Esophagus squamous epithelium (tissue), 5 donors: ENCODE results near the gene ADAMTS14. TPM values are rescaled to one million over a fixed set of nuclear protein-coding genes. Genes with fewer than 3 reads are reported as not detected.

ENCODE experiments used
- DNase-seq: peaks from one replicate; lab custom pipeline; 2025; lab: John Stamatoyannopoulos, UW
- H3K27ac ChIP-seq, 4 donors: fragments of 200-600 bp; sonication (generic); one replicate each; pipeline ENCODE4 v1.5.1; 2016 to 2019; ENCODE audit warnings: mild to moderate bottlenecking in 1 of 4
- H3K27me3 ChIP-seq, 4 donors: fragments of 200-600 bp; sonication (generic); 1 replicate in 3 of 4; 2 replicates in 1 of 4; pipeline versions ENCODE4 v1.5.1 to v1.6.0; 2017 to 2021; ENCODE audit warnings: antibody characterized with exemption in 1 of 4
- H3K36me3 ChIP-seq, 3 donors: fragments of 200-600 bp; sonication (generic); one replicate each; pipeline ENCODE4 v1.5.1; 2016 to 2019
- H3K4me1 ChIP-seq, 3 donors: fragments of 200-600 bp; sonication (generic); one replicate each; pipeline ENCODE4 v1.5.1; 2017 to 2019
- H3K4me3 ChIP-seq, 4 donors: fragments of 200-600 bp; sonication (generic); 1 replicate in 3 of 4; 2 replicates in 1 of 4; pipeline ENCODE4 v1.5.1; 2016 to 2019; ENCODE audit warnings: mild to moderate bottlenecking in 2 of 4, moderate library complexity in 1 of 4
- H3K9me3 ChIP-seq, 3 donors: fragments of 200-600 bp; sonication (generic); one replicate each; pipeline ENCODE4 v1.5.1; 2016 to 2019
- POLR2A ChIP-seq, 4 donors: fragments of 450-650 bp; IDR thresholded peaks; one replicate each; pipeline ENCODE4 v1.6.1; 2017; ENCODE audit warnings: antibody characterized with exemption in 4 of 4, mild to moderate bottlenecking in 4 of 4, moderate library complexity in 3 of 4
- WGBS, 2 donors: methylation state at CpG; one replicate each; pipeline ENCODE4 v1.1.5; 2018; 5-methylcytosine and 5-hydroxymethylcytosine counted together
- intact Hi-C: fragments of 100-400 bp; cut with DNase I; formaldehyde crosslinking; loops from one replicate; pipeline ENCODE4 v1.15.0; 2022
- total RNA-seq, 4 donors: library from RNA; depleted of rRNA; stranded (reverse); fragments of >200 nt; gene quantifications; one replicate each; pipeline ENCODE4 v1.1.0, GENCODE V29; 2016
- TF ChIP-seq, protein P1 (sequence below), 6 experiments: fragments of 450-650 bp in 4 of 6; fragments of 200-600 bp in 2 of 6; sonication (generic) in 2 of 6; IDR thresholded peaks; one replicate each; pipeline ENCODE4 v1.5.1; 2016 to 2019; ENCODE audit warnings: antibody characterized with exemption in 6 of 6, mild to moderate bottlenecking in 4 of 6, moderate library complexity in 4 of 6
- donor health status: DM: yes; HTN: yes; CAD: no.

The ADAMTS14 gene
- total RNA-seq, 4 donors from 2014 or later = 0.23 to 0.75 (median 0.38) TPM; not detected in 1

DNA sequence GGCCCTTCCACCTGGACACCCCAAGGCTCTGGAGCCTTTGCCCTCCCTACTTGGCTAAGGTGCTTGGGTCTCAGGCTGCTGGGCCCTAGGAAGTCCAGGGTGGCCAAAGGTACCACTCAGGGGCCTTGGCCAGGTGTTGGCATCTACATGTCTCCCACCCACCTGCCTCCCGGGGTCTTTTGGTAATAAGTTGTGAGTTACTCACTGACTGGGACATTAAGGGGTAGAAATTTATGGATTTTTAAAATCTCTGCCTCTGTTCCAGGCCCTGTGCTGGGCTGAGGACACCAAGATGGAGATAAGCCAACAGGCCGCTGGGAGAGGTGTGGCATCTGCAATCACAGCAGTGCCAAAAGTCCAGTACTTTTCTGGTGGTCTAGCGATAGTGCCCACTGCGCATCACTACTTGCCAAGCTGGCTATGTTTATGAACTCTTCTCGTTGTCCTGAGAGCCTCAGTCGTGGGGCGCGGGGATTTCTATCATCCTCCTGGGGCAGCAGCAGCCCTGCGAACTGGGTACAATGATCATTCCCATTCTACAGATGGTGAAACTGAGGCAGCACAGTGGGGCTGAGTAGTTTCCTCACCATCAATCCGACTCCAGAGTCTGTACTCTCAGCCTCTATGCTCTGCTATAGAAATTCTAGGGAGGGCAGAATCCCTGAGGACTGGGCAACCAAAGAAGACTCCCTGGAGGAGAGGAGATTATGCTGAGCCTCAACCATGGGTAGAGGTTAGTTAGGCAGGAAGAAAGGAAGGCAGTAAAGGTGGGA, 76.7 kb downstream of the ADAMTS14 start:
- TF ChIP-seq POLR2A (IDR thresholded peaks at IDR 0.05) = no peak
- TF ChIP-seq, protein P1, sequence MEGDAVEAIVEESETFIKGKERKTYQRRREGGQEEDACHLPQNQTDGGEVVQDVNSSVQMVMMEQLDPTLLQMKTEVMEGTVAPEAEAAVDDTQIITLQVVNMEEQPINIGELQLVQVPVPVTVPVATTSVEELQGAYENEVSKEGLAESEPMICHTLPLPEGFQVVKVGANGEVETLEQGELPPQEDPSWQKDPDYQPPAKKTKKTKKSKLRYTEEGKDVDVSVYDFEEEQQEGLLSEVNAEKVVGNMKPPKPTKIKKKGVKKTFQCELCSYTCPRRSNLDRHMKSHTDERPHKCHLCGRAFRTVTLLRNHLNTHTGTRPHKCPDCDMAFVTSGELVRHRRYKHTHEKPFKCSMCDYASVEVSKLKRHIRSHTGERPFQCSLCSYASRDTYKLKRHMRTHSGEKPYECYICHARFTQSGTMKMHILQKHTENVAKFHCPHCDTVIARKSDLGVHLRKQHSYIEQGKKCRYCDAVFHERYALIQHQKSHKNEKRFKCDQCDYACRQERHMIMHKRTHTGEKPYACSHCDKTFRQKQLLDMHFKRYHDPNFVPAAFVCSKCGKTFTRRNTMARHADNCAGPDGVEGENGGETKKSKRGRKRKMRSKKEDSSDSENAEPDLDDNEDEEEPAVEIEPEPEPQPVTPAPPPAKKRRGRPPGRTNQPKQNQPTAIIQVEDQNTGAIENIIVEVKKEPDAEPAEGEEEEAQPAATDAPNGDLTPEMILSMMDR (IDR thresholded peaks at IDR 0.05) = no peak
- Histone ChIP-seq H3K27ac (no peak overlapping the region), H3K9me3 (no peaks in the 10 kb centered on the region), H3K27me3 (no peaks in the 10 kb centered on the region), H3K4me1 (no peaks in the 10 kb centered on the region), H3K4me3 (no peak overlapping the region), H3K36me3 (no peaks in the 10 kb centered on the region)
- intact Hi-C loops = no loop called here
- 71 to 95% methylated on average over 4 to 7 of the region's 10 CpGs for WGBS, 2 donors
- DNase-seq = no peak

DNA sequence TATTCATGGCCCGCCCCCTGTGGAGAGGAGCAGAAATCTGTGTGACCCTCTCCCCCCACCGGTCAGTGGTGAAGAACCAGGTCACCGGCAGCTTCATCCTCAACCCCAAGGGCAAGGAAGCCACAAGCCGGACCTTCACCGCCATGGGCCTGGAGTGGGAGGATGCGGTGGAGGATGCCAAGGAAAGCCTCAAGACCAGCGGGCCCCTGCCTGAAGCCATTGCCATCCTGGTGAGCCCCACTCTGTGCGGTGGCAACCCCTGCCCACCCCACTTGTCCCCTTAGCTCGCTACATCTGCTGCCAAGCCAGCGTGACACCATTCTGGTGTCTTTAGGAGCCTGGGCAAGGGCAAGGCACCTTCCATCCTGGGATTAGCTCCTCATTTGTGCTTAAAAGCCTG, 77.5 kb downstream of the ADAMTS14 start:
- Histone ChIP-seq H3K27me3 (no peaks in the 10 kb centered on the region), H3K27ac (no peak overlapping the region), H3K9me3 (no peaks in the 10 kb centered on the region), H3K36me3 (no peaks in the 10 kb centered on the region), H3K4me3 (no peak overlapping the region), H3K4me1 (no peaks in the 10 kb centered on the region)
- intact Hi-C loops = no loop called here
- WGBS, 2 donors = 94 to 96% methylated on average over 8 to 9 of the region's 10 CpGs
- TF ChIP-seq, protein P1 (IDR thresholded peaks at IDR 0.05) = no peak
- no peak for TF ChIP-seq POLR2A (IDR thresholded peaks at IDR 0.05)
- DNase-seq = no peak

DNA sequence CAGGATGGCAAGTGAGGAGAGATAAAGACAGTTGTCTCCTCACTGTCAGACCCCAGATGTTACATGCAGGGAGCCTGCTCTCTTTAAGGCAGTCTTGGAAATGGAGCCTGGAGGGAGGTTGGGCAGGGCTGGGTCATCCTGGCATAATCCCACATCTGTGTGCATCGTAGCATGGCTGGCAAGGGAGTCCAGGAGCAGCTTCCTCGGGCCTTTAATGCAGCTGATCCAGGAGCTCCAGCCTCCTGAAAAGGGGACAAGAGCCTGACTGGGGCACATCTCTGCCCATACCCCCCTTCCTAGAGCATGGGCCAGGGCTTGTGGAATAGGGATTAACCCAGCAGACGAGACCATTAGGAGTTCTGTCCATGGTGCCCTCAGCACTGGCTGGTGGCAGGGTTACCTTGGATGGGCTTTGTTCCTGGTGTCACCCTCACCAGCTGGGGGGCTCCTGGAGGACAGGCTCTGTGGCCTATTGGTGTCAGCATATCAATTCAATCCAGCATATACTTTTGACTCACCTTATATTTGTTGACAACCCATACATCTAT, 77.9 kb downstream of the ADAMTS14 start:
- WGBS, 2 donors = 36 to 80% methylated on average over 1 to 2 of the region's 3 CpGs
- no peaks in the 10 kb centered on the region for H3K4me1 ChIP-seq
- intact Hi-C loops = no loop called here
- H3K27me3 ChIP-seq = no peaks in the 10 kb centered on the region
- no peak for DNase-seq
- no peak overlapping the region for H3K27ac ChIP-seq
- H3K4me3 ChIP-seq = no peak overlapping the region
- no peaks in the 10 kb centered on the region for H3K9me3 ChIP-seq
- no peak for TF ChIP-seq POLR2A (IDR thresholded peaks at IDR 0.05)
- TF ChIP-seq, protein P1 (IDR thresholded peaks at IDR 0.05) = no peak
- H3K36me3 ChIP-seq = no peaks in the 10 kb centered on the region

DNA sequence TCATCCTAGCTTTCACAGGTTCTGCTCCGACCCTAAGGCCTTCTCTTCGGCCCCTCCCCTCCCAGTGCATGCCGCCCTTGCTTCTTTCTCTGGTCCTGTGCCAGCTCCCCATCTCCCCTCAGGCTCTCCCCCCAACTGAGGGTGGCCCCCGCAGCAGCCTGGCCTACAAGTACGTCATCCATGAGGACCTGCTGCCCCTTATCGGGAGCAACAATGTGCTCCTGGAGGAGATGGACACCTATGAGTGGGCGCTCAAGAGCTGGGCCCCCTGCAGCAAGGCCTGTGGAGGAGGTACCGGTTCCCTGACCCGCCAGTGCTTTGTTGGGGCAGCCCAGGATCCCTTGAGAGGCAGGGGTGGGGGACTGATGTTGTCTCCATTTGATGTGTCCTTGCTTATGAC, 79.0 kb downstream of the ADAMTS14 start:
- Histone ChIP-seq H3K4me3 (no peak overlapping the region), H3K27me3 (no peaks in the 10 kb centered on the region), H3K9me3 (no peaks in the 10 kb centered on the region), H3K4me1 (no peaks in the 10 kb centered on the region), H3K36me3 (no peaks in the 10 kb centered on the region), H3K27ac (no peak overlapping the region)
- intact Hi-C loops = no loop called here
- TF ChIP-seq, protein P1 (IDR thresholded peaks at IDR 0.05) = no peak
- TF ChIP-seq POLR2A (IDR thresholded peaks at IDR 0.05) = no peak
- 92 to 96% methylated on average over 3 to 5 of the region's 9 CpGs for WGBS, 2 donors
- DNase-seq = no peak

DNA sequence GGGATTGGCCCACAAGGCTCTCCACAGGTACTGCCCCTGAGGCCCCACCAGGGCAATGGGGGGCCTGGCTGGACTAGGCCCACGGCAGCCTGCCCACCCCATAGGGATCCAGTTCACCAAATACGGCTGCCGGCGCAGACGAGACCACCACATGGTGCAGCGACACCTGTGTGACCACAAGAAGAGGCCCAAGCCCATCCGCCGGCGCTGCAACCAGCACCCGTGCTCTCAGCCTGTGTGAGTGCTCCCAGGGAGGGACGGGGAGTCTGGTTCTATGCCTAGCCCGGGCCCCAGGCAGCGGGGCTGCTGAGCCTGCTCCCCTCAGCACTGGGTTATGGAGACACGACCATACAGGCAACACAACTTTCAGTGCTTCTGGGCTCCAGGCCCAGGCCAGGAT, 79.7 kb downstream of the ADAMTS14 start:
- intact Hi-C loops = no loop called here
- Histone ChIP-seq H3K9me3 (no peaks in the 10 kb centered on the region), H3K4me3 (no peak overlapping the region), H3K4me1 (no peaks in the 10 kb centered on the region), H3K36me3 (no peaks in the 10 kb centered on the region), H3K27me3 (no peaks in the 10 kb centered on the region), H3K27ac (no peak overlapping the region)
- no CpG with 5 or more reads among the region's 14 CpGs for WGBS, 2 donors
- DNase-seq = no peak
- TF ChIP-seq POLR2A (IDR thresholded peaks at IDR 0.05) = no peak
- TF ChIP-seq, protein P1 (IDR thresholded peaks at IDR 0.05) = no peak
